ENCODE data around the gene COG5.

DNA sequence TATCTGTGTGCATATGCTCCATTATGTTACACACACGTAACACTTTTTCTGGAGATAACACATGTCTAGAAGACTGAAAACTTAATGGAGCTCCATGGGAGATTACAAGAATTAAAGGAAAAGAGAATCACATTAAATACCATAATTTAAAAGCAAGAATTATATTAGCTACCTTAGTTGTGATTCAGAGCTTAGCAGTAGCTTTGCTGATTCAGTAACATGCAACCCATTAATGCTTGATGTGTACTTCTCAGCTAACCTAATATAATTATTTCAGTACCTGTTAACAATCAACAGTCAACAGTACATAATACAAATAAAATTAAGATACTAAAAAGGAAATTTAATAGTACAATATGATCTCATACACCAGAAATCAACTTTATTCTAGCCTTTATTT, 167.6 kb downstream of the COG5 start:
- no peak for TF ChIP-seq CTCF (IDR thresholded peaks at IDR 0.05; ENCODE audit: low read length)
- TF ChIP-seq EZH2 (IDR thresholded peaks at IDR 0.05; ENCODE audit: borderline replicate concordance, low read length), result no peak
